GM18868 (cell line): Measurements from ENCODE around the gene GPC5.
A peak's percentile ranks its signal among the peaks of the same experiment; 100 is the strongest.
"Not testable (repeated sequence)": the region's sequence is repeated elsewhere in the genome, so short reads cannot be mapped to it uniquely, and the experiment has no call there.

Source experiments
- ATAC-seq: cut with Tn5 transposase; IDR thresholded peaks from one replicate; pipeline ENCODE4 v1.9.1; 2021; ENCODE audit warnings: mild to moderate bottlenecking, moderate library complexity; ENCODE audit not compliant: unreplicated experiment

GPC5 gene

GRCh38 chr13:92224052-92224821 lies 825.8 kb downstream of the GPC5 start:
- ATAC-seq = peak; percentile 86

- ATAC-seq = peak; percentile 60
Measured at GRCh38 chr13:92224825-92225224, 826.4 kb downstream of the GPC5 start.

- no peak for ATAC-seq
Measured at GRCh38 chr13:92225861-92226260, 827.4 kb downstream of the GPC5 start.

GRCh38 chr13:92232871-92233270 lies 834.5 kb downstream of the GPC5 start:
- ATAC-seq = no peak

GRCh38 chr13:92251671-92252210 lies 853.3 kb downstream of the GPC5 start:
- ATAC-seq = peak; percentile 45

- ATAC-seq = no peak
Measured at GRCh38 chr13:92255526-92255925, 857.1 kb downstream of the GPC5 start.

GRCh38 chr13:92256211-92256610 lies 857.8 kb downstream of the GPC5 start:
- ATAC-seq = no peak

GRCh38 chr13:92259046-92259445 lies 860.6 kb downstream of the GPC5 start:
- no peak for ATAC-seq

- peak; percentile 86 for ATAC-seq
Measured at GRCh38 chr13:92259523-92259922, 861.1 kb downstream of the GPC5 start.

- peak; percentile 53 for ATAC-seq
Measured at GRCh38 chr13:92260363-92260762, 861.9 kb downstream of the GPC5 start.

GRCh38 chr13:92262100-92262788 lies 863.8 kb downstream of the GPC5 start:
- no peak for ATAC-seq

- no peak for ATAC-seq
Measured at GRCh38 chr13:92265408-92265807, 867.0 kb downstream of the GPC5 start.

GRCh38 chr13:92270990-92271389 lies 872.6 kb downstream of the GPC5 start:
- no peak for ATAC-seq

GRCh38 chr13:92272177-92272576 lies 873.8 kb downstream of the GPC5 start:
- no peak for ATAC-seq

GRCh38 chr13:92280986-92281385 lies 882.6 kb downstream of the GPC5 start:
- ATAC-seq = not testable (repeated sequence)

- not testable (repeated sequence) for ATAC-seq
Measured at GRCh38 chr13:92290718-92291307, 892.4 kb downstream of the GPC5 start.

- not testable (repeated sequence) for ATAC-seq
Measured at GRCh38 chr13:92294533-92294932, 896.1 kb downstream of the GPC5 start.

GRCh38 chr13:92296154-92296671 lies 897.8 kb downstream of the GPC5 start:
- not testable (repeated sequence) for ATAC-seq

GRCh38 chr13:92297971-92298942 lies 899.8 kb downstream of the GPC5 start:
- no peak for ATAC-seq

GRCh38 chr13:92300651-92301050 lies 902.2 kb downstream of the GPC5 start:
- ATAC-seq = no peak
